Measurements from ENCODE around the gene LRRC7. TPM values are rescaled to one million over a fixed set of nuclear protein-coding genes. Genes with fewer than 3 reads are reported as not detected.

The LRRC7 gene
- total and polyA plus RNA-seq, 2 of the 8 experiments (the other 6 are each of a cell fraction or from before 2014, with no cell fraction given): 0.03 to 0.17 TPM

DNA sequence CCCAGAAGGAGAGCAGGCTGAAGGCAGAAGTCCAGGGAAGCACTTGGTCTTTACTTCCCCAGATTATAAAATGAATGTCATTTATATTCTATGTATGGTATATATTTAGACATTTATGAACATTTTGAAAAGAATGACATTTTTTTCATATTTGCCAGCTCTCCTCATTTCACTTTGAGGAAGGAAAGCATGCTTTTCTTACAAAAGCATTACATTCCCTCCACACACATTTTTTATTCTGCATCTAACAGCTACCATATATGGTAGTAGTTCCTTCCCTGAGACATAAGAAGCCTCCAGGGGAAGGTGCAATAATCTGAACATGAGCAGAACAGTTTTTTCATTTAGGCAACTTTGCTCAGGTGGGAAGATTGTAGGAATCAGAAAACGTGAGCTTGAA is 94.0 kb downstream of the LRRC7 start (continued):
- TF ChIP-seq, protein P1, sequence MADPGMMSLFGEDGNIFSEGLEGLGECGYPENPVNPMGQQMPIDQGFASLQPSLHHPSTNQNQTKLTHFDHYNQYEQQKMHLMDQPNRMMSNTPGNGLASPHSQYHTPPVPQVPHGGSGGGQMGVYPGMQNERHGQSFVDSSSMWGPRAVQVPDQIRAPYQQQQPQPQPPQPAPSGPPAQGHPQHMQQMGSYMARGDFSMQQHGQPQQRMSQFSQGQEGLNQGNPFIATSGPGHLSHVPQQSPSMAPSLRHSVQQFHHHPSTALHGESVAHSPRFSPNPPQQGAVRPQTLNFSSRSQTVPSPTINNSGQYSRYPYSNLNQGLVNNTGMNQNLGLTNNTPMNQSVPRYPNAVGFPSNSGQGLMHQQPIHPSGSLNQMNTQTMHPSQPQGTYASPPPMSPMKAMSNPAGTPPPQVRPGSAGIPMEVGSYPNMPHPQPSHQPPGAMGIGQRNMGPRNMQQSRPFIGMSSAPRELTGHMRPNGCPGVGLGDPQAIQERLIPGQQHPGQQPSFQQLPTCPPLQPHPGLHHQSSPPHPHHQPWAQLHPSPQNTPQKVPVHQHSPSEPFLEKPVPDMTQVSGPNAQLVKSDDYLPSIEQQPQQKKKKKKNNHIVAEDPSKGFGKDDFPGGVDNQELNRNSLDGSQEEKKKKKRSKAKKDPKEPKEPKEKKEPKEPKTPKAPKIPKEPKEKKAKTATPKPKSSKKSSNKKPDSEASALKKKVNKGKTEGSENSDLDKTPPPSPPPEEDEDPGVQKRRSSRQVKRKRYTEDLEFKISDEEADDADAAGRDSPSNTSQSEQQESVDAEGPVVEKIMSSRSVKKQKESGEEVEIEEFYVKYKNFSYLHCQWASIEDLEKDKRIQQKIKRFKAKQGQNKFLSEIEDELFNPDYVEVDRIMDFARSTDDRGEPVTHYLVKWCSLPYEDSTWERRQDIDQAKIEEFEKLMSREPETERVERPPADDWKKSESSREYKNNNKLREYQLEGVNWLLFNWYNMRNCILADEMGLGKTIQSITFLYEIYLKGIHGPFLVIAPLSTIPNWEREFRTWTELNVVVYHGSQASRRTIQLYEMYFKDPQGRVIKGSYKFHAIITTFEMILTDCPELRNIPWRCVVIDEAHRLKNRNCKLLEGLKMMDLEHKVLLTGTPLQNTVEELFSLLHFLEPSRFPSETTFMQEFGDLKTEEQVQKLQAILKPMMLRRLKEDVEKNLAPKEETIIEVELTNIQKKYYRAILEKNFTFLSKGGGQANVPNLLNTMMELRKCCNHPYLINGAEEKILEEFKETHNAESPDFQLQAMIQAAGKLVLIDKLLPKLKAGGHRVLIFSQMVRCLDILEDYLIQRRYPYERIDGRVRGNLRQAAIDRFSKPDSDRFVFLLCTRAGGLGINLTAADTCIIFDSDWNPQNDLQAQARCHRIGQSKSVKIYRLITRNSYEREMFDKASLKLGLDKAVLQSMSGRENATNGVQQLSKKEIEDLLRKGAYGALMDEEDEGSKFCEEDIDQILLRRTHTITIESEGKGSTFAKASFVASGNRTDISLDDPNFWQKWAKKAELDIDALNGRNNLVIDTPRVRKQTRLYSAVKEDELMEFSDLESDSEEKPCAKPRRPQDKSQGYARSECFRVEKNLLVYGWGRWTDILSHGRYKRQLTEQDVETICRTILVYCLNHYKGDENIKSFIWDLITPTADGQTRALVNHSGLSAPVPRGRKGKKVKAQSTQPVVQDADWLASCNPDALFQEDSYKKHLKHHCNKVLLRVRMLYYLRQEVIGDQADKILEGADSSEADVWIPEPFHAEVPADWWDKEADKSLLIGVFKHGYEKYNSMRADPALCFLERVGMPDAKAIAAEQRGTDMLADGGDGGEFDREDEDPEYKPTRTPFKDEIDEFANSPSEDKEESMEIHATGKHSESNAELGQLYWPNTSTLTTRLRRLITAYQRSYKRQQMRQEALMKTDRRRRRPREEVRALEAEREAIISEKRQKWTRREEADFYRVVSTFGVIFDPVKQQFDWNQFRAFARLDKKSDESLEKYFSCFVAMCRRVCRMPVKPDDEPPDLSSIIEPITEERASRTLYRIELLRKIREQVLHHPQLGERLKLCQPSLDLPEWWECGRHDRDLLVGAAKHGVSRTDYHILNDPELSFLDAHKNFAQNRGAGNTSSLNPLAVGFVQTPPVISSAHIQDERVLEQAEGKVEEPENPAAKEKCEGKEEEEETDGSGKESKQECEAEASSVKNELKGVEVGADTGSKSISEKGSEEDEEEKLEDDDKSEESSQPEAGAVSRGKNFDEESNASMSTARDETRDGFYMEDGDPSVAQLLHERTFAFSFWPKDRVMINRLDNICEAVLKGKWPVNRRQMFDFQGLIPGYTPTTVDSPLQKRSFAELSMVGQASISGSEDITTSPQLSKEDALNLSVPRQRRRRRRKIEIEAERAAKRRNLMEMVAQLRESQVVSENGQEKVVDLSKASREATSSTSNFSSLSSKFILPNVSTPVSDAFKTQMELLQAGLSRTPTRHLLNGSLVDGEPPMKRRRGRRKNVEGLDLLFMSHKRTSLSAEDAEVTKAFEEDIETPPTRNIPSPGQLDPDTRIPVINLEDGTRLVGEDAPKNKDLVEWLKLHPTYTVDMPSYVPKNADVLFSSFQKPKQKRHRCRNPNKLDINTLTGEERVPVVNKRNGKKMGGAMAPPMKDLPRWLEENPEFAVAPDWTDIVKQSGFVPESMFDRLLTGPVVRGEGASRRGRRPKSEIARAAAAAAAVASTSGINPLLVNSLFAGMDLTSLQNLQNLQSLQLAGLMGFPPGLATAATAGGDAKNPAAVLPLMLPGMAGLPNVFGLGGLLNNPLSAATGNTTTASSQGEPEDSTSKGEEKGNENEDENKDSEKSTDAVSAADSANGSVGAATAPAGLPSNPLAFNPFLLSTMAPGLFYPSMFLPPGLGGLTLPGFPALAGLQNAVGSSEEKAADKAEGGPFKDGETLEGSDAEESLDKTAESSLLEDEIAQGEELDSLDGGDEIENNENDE (IDR thresholded peaks at IDR 0.05; ENCODE audit: insufficient replicate concordance, low read length): no peak
- TF ChIP-seq PHF8 (conservative IDR thresholded peaks at IDR 0.05; ENCODE audit: low read depth, low read length) (no peak), POLR2A (IDR thresholded peaks at IDR 0.05; ENCODE audit: control extremely low read depth in 1 of 2, low read depth in 2 of 2, low read length in 2 of 2) (no peak), HDAC6 (IDR thresholded peaks at IDR 0.05; ENCODE audit: low read depth, low read length) (no peak)
- TF ChIP-seq, protein P2, sequence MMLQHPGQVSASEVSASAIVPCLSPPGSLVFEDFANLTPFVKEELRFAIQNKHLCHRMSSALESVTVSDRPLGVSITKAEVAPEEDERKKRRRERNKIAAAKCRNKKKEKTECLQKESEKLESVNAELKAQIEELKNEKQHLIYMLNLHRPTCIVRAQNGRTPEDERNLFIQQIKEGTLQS (IDR thresholded peaks at IDR 0.05; ENCODE audit: insufficient read depth, low read depth, low read length): no peak
